EH (cell line): ENCODE data around the gene CIART.
"Not testable (repeated sequence)": the region's sequence is repeated elsewhere in the genome, so short reads cannot be mapped to it uniquely, and the experiment has no call there.

Source experiments
- DNase-seq: peaks from one replicate; pipeline ENCODE4 v3.0.0-alpha.2; 2015; ENCODE audit warnings: low read depth

Gene CIART

GRCh38 chr1:150281758-150282557 is at the start of gene CIART:
Gene CIART (plus strand): TSS chr1:150282554. CDS start chr1:150283268, 714 bp downstream.
- peak; percentile 100 for DNase-seq

GRCh38 chr1:150232921-150233320 is 49.4 kb upstream of the CIART start:
- DNase-seq = not testable (repeated sequence)

- DNase-seq = peak; percentile 23
These were observed 48.7 kb upstream of the CIART start for GRCh38 chr1:150233359-150234308.

GRCh38 chr1:150234309-150234565 is 48.1 kb upstream of the CIART start:
- no peak for DNase-seq

GRCh38 chr1:150234566-150235293 is 47.6 kb upstream of the CIART start:
- DNase-seq = peak; percentile 80

GRCh38 chr1:150235294-150235851 is 47.0 kb upstream of the CIART start:
- DNase-seq = peak; percentile 18

- DNase-seq = peak; percentile 100
These were observed 46.3 kb upstream of the CIART start, which contains the start of gene ANP32E for GRCh38 chr1:150235852-150236613. Gene ANP32E (minus strand): TSS chr1:150236112. CDS start chr1:150235786, 326 bp downstream.

GRCh38 chr1:150236614-150237100 is 45.7 kb upstream of the CIART start:
- no peak for DNase-seq

- DNase-seq = not testable (repeated sequence)
These were observed 45.2 kb upstream of the CIART start for GRCh38 chr1:150237176-150237575.

GRCh38 chr1:150237746-150238145 is 44.6 kb upstream of the CIART start:
- no peak for DNase-seq

- no peak for DNase-seq
These were observed 39.4 kb upstream of the CIART start for GRCh38 chr1:150243003-150243402.

GRCh38 chr1:150249936-150250335 is 32.4 kb upstream of the CIART start:
- no peak for DNase-seq

GRCh38 chr1:150256198-150256553 is 26.2 kb upstream of the CIART start:
- DNase-seq = no peak

- peak; percentile 64 for DNase-seq
These were observed 25.6 kb upstream of the CIART start for GRCh38 chr1:150256554-150257341.

GRCh38 chr1:150257624-150258585 is 24.4 kb upstream of the CIART start, which contains the start of gene CA14:
Gene CA14 (plus strand): TSS chr1:150257774. CDS start chr1:150258129, 355 bp downstream.
- DNase-seq = no peak

GRCh38 chr1:150259217-150259616 is 23.1 kb upstream of the CIART start:
- no peak for DNase-seq

GRCh38 chr1:150259758-150260669 is 22.3 kb upstream of the CIART start:
- DNase-seq = peak; percentile 47

GRCh38 chr1:150261367-150261766 is 21.0 kb upstream of the CIART start:
- no peak for DNase-seq
